HEK293T (cell line): Measurements from ENCODE around the gene APP.

Experiments used
- FOXA1 ChIP-seq: fragments of 450-650 bp; IDR thresholded peaks from 2 replicates; pipeline ENCODE4 v1.6.1; 2016; ENCODE audit warnings: mild to moderate bottlenecking
- FOXK2 ChIP-seq: fragments of 450-650 bp; IDR thresholded peaks from 2 replicates; pipeline ENCODE4 v1.6.1; 2016; ENCODE audit warnings: mild to moderate bottlenecking
- FOXM1 ChIP-seq: fragments of 450-650 bp; IDR thresholded peaks from 2 replicates; pipeline ENCODE4 v1.6.1; 2017; ENCODE audit warnings: mild to moderate bottlenecking, borderline replicate concordance
- PKNOX1 ChIP-seq: fragments of 450-650 bp; IDR thresholded peaks from 2 replicates; pipeline ENCODE4 v1.6.1; 2016
- SP1 ChIP-seq: fragments of 450-650 bp; IDR thresholded peaks from 2 replicates; pipeline ENCODE4 v1.6.1; 2017
- SUZ12 ChIP-seq: fragments of 450-650 bp; IDR thresholded peaks from 2 replicates; pipeline ENCODE4 v1.6.1; 2016; ENCODE audit warnings: mild to moderate bottlenecking
- TARDBP ChIP-seq: fragments of 450-650 bp; IDR thresholded peaks from 2 replicates; pipeline ENCODE4 v1.6.1; 2016
- ZNF384 ChIP-seq: fragments of 450-650 bp; IDR thresholded peaks from 2 replicates; pipeline ENCODE4 v1.6.1; 2016

GRCh38 chr21:25907573-25908275 is 262.8 kb downstream of the APP start:
- no peak for TF ChIP-seq FOXM1
- TF ChIP-seq TARDBP = no peak
- TF ChIP-seq SUZ12 = no peak
- TF ChIP-seq FOXK2 = no peak
- TF ChIP-seq SP1 = no peak
- TF ChIP-seq ZNF384 = no peak
- TF ChIP-seq PKNOX1 = no peak
- TF ChIP-seq FOXA1 = no peak
